ENCODE results near the gene KLK2. TPM values are rescaled to one million over a fixed set of nuclear protein-coding genes. Genes with fewer than 3 reads are reported as not detected.
A peak's percentile ranks its signal among the peaks of the same experiment; 100 is the strongest.
"Not testable (repeated sequence)": the region's sequence is repeated elsewhere in the genome, so short reads cannot be mapped to it uniquely, and the experiment has no call there.

Gene KLK2
- total RNA-seq, 1 donor from 2014 or later, result not detected

GRCh38 chr19:50890422-50891252, 17.4 kb downstream of the KLK2 start:
- Histone ChIP-seq H3K9me3 (no peaks in the 10 kb centered on the region), H3K4me3 (no peak overlapping the region), H3K36me3 (no peaks in the 10 kb centered on the region), H3K27me3 (peaks cover 10% of the 10 kb centered on the region), H3K4me1 (no peaks in the 10 kb centered on the region), H3K27ac (no peak overlapping the region)
- no peak for TF ChIP-seq CTCF (IDR thresholded peaks at IDR 0.05)
- ATAC-seq (no peak), DNase-seq (no peak)
- intact Hi-C loops (cut with DNase I), result no loop called here

- TF ChIP-seq CTCF (IDR thresholded peaks at IDR 0.05), result no peak
- no peak overlapping the region for H3K27ac ChIP-seq
- H3K36me3 ChIP-seq, result no peaks in the 10 kb centered on the region
- H3K9me3 ChIP-seq, result no peaks in the 10 kb centered on the region
- DNase-seq (no peak), ATAC-seq (no peak)
- no peak overlapping the region for H3K4me3 ChIP-seq
- intact Hi-C loops (cut with DNase I), result no loop called here
- H3K27me3 ChIP-seq, result peaks cover 10% of the 10 kb centered on the region
- H3K4me1 ChIP-seq, result no peaks in the 10 kb centered on the region
These were observed 18.0 kb downstream of the KLK2 start for GRCh38 chr19:50891253-50891625.

- intact Hi-C loops (cut with DNase I), result no loop called here
- H3K36me3 ChIP-seq, result no peaks in the 10 kb centered on the region
These were observed 20.0 kb downstream of the KLK2 start for GRCh38 chr19:50893047-50893736.

GRCh38 chr19:50894478-50895356, 21.5 kb downstream of the KLK2 start:
- H3K27me3 ChIP-seq, result peaks cover 7% of the 10 kb centered on the region
- H3K4me3 ChIP-seq, result no peak overlapping the region
- DNase-seq, result no peak
- H3K9me3 ChIP-seq, result no peaks in the 10 kb centered on the region
- intact Hi-C loops (cut with DNase I), result no loop called here
- TF ChIP-seq CTCF (IDR thresholded peaks at IDR 0.05), result no peak
- H3K27ac ChIP-seq, result no peak overlapping the region
- ATAC-seq, result no peak
- H3K36me3 ChIP-seq, result no peaks in the 10 kb centered on the region
- no peaks in the 10 kb centered on the region for H3K4me1 ChIP-seq

More at GRCh38 chr19:50893047-50893736, 20.0 kb downstream of the KLK2 start:
- H3K9me3 ChIP-seq, result no peaks in the 10 kb centered on the region
- H3K27me3 ChIP-seq, result peaks cover 7% of the 10 kb centered on the region
- TF ChIP-seq CTCF (IDR thresholded peaks at IDR 0.05), result no peak
- no peak for DNase-seq
- no peak overlapping the region for H3K27ac ChIP-seq
- no peak overlapping the region for H3K4me3 ChIP-seq
- no peaks in the 10 kb centered on the region for H3K4me1 ChIP-seq
- ATAC-seq, result peak; percentile 19

- H3K4me1 ChIP-seq; H3K9me3 ChIP-seq; ATAC-seq; H3K36me3 ChIP-seq; H3K4me3 ChIP-seq; DNase-seq; H3K27ac ChIP-seq; H3K27me3 ChIP-seq; intact Hi-C loops (cut with DNase I): not testable (repeated sequence)
These were observed 22.9 kb downstream of the KLK2 start for GRCh38 chr19:50896089-50896590.
